CD4-positive, alpha-beta T cell treated with Interferon gamma for 1 hour (primary cell): ENCODE data around the gene SPATA16.
"Not testable (repeated sequence)": the region's sequence is repeated elsewhere in the genome, so short reads cannot be mapped to it uniquely, and the experiment has no call there.

Experiments used
- DNase-seq: peaks from one replicate; pipeline ENCODE4 v3.0.0-alpha.2; 2020

SPATA16 gene

DNA sequence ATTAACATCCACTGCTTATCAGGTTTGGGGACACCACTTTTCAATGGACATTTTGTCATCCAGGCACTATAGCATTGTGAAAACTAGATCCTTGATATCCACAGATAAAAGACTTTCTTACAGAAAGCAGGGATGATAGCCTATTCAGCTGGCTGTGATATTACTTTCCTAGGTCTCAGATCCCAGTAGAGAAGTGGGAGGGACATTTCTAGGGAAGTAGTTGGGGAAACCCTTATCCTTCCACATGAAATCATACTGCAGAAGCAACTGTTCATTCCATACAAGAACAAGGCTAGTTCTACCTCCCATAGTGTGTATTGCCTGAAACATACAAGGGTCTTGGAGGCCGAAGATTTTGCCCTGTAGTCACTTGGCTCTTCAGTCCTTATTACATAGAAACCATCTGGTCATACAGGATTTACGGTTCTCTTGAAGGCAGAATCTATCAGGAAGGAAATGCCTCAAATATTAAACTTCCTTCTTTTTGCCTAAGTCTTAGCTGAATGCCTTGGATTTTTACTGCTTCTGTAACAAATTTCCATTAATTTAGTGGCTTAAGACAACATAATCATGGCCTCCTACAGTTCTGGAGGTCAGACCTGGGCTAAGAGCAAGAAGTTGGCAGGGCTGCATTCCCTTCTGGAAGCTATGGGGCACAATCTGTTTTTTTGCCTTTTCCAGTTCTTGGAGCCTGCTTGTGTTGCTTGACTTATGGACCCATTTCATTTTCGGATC lies 271.1 kb downstream of the SPATA16 start:
- DNase-seq, result no peak

DNA sequence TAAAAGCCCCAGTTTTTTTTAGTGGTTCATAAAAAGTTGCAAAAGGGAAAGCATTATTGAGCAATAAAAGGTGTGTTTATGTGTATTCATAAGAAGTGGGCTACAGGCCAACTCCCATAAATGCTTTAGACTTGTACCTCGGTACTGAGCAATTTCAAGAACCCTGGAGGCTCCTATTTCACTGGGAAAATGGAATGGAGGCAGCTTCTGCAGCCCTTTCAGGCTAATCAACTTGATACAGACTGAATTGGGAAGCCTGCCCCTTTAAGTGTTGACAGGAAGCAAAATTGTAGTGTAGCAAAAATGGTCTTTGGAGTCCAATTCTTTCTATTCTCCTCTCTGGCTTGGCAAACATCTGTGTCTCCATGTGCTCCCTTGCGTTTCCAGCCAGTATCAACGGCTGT lies 271.7 kb downstream of the SPATA16 start:
- DNase-seq, result no peak

DNA sequence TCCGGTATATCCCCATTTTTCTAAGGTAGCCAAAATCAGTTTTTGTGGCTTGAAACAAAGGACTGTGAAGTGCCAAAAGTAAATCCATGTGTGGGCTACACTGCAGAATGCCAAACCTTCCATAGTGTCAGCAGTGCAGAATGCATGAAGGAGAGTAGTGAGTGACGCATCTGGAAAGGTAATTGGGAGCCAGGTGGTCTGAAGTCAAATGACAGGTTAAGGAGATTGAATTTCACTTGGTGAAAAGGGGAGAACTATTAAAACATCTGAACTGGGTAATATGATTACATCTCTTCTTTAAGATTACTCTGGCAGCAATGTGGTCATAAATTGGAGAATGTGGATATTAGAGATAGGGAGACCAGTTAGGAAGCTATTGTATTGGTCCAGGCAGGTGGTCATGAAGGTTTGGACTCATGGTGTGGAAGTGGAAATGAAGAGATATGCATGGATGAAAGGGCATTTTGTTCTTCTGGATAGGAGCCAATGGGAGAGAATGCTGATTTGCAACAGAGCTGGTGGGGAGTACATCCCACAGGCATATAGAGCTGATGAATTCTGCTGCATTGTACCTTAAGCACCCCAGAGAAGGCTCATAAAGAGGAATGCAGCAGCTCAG lies 272.3 kb downstream of the SPATA16 start:
- no peak for DNase-seq

DNA sequence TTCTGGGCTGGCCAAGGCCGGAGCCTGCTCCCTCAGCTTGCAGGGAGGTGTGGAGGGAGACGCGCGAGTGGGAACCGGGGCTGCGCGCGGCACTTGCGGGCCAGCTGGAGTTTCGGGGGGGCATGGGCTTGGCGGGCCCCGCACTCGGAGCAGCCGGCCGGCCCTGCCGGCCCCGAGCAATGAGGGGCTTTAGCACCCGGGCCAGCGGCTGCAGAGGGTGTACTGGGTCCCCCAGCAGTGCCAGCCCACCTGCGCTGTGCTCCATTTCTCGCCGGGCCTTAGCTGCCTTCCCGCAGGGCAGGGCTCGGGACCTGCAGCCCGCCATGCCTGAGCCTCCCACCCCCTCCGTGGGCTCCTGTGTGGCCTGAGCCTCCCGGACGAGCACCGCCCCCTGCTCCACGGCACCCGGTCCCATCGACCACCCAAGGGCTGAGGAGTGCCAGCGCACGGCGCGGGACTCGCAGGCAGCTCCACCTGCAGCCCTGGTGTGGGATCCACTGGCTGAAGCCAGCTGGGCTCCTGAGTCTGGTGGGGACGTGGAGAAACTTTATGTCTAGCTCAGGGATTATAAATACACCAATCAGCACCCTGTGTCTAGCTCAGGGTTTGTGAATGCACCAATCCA lies 274.2 kb downstream of the SPATA16 start:
- DNase-seq, result not testable (repeated sequence)

DNA sequence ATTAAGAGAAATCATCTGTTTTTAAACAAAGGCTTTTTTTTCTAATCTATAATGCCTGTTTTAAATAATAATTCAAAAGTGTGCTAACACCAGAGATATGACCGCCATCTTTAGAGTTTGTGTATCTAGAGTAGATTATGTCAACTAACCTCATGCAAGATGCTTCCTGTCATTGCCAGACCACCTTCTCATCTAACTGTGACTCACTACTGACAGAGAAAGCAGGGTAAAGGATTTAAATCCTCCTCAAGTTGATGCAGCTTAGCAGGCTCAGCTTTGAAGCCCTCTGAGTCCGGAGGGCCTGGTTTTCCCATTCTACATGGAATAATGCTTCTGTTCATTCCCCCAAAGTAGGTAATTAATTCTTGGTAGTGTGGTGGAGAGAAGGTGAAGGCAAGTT lies 282.0 kb downstream of the SPATA16 start:
- no peak for DNase-seq

DNA sequence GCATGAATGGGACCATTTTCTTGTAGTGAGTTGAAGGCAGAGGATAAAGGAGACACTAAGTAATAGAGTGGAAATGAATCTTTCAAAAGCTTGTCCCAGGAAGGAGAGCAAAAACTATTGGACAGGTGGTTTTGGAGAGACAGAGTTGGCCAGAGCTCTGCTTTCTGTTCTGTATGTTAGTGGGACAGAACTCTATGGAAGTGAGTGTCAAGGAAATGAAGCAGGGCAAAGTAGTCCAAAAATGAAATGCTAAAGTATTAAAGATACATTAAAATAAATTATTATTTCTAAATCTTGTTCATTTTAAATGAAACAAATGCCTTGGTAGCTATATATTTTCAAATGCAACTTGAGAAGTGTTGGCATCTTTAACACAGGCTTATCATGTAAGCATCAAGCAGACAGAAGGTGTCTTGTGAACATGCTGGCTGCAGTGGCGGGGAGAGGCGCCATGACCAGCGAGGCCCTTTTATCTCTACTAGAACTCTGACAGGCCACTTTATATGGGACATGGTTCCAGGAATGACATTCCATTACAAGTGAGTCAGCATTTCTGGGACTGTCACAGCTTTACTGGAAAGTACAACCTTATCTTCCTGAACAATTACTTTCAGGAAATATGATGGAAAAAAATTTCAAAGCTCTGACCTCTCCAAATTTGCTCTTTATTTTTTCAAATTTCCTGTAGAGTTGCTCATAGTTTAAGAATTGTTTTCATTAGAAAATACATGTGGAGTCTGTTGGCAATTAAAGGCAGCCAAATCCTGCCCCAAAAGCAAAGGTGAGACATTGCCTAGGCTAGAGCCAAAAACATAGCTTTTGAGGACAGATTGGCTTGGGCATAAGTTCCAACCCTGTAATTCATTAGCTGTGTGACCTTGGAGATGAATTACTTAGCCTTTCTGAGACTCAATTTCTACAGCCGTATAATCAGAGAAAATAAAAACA lies 284.0 kb downstream of the SPATA16 start:
- no peak for DNase-seq

DNA sequence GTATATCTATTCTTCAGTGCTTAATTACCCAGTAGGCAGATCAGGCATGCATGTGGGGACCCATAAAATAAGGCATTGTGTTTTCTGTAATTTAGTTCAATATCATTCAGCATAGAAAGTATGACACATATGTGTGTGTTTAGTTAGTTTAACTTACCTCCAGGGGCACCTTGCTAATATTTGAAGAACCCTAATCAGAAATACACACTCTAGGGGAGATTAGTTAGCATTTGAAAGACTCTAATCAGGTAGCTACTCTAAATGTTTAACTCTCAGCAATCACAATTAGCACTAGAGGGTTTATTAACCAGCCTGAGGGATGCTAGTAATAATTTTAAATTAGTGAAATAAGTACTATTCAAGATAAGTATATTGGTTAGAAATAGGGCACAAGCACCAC lies 286.0 kb downstream of the SPATA16 start:
- no peak for DNase-seq

DNA sequence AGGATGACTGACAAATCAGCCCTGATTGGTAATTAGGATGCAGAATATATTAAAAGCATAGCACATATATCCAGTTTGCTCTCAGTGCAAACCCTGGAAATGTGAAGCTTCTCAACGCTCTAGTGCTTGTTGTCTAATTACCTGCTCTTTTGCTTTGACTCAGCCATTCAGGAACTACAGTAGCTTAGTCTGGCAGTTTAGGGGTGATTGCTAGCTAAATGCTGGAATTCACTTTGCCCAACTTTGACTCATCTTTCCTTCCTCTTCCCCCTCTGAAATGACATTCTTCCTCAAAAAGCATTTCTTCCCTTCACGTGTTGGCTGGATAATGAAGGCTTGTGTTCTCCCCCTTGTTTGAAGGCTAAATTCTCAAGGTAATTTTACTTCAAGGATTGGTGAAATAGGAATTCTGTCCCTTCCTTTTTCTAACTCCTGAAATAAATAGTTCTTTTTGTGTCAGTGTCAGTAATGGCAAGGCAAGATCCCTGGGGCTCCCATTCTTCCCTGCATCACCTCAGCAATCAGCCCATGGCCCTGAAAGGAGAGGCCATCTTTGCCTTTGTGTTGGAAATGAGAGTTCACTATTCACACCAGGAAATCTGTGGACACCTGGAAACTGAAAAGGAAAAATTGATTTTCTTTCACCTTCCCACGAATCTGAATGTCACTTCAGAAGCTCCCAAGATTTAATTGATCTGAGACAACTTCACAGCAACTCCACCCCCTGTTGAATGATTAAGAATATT lies 286.9 kb downstream of the SPATA16 start:
- no peak for DNase-seq

DNA sequence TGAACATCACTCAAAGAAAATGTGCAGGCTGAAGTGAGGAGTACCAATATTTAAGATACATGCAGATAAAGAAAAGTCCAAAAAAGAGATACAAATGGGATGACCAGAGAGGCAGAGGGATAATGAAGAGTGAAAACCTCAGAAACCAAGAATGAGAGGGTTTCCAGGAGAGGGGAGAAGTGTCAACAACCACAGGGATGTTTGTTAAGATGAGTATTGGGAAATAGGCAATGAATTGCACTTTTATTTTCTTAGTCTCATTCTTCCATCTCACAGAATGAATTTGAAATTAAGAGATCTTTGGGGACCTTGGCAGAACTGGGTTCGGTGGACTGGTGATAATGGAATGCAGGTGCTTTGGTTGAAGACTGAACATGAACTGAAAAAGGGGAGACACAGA lies 288.0 kb downstream of the SPATA16 start:
- no peak for DNase-seq

DNA sequence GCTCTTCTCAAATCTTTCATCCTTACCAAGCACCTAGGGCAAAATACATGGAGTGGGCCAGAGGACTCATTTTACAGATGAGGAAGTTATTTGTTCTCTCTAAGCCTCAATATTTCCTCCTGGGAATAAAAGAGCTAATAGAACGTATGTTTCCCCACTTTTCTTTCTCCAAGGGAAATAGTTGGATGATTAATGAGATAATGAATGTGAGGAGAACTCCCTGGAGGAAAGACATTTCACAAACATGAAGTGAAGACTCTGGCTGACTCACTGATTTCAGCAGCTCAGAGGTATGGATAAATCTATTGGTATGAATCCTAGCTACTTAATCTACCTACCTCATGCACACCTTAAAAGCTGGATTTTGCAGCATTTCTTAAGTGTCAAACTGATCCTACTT lies 292.1 kb downstream of the SPATA16 start:
- no peak for DNase-seq

DNA sequence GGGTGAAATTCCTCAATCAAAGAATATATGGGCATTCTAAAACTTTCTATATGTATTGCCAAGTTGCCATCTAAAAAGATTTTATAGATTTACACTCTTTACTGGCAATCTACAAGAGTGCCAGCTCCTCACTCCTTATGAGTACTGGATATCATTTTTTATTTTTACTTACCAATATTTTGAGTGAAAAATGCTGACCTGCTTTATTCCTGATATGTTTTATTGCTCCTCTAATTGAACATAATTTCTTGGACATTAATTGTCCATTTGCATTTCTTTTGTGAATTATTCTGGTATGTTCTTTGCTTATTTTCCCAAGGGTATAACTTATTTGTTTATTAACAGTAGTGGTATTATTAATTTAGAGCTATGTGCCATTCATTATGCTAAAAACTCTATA lies 293.7 kb downstream of the SPATA16 start:
- no peak for DNase-seq

DNA sequence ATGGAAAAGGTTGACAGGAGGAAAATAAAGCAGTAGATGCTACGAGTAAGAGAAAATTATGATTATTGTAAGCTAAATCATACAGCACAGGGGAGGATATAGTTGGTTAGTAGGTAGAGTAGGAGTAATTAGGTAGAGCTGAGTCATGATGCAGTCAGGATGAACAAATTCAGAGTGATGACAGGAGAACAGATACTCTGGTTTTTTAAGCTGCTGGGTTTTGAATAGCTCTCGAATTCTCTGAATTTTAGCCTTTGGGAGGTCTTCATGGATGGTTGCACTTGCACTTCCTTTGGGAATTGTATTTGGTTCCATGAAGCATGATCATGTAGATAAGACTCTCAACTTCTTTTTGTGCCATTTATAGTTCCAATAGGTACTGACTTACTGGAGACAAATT lies 294.3 kb downstream of the SPATA16 start:
- DNase-seq, result no peak

DNA sequence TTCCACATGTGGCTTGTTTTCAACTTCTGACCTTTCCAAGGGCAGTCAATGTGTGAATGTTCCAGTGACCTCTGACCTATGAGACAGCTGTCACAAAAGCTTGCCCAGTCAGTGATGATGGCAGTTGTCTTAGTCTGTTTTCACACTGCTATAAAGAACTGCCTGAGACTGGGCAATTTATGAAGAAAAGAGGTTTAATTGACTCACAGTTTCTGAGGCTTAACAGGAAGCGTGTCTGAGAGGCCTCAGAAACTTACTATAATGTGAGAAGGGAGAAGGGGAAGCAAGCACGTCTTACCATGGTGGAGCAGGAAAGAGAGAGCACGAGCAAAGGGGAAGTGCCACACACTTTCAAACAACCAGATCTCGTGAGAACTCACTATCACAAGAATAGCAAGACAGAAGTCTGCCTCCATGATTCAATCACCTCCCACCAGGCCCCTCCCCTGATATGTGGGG lies 294.9 kb downstream of the SPATA16 start:
- DNase-seq, result no peak

DNA sequence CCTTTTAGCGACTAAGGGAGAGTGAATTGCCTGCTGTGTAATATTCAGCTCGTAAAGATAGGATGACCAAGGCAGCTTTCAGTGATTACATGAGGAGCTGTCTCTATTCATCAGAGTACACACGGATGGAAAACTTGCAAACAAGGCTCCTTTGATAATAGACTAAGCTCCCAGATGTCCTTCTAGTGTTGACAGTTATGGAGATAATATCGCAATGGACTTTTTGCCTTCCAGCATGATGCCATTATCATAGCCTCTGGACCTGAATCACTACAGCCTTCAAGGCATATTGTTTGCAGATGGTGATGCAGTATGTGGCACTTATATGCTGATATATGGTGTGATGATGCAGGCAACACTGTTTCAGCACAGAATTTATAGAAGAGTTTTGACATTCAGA lies 296.6 kb downstream of the SPATA16 start:
- no peak for DNase-seq

DNA sequence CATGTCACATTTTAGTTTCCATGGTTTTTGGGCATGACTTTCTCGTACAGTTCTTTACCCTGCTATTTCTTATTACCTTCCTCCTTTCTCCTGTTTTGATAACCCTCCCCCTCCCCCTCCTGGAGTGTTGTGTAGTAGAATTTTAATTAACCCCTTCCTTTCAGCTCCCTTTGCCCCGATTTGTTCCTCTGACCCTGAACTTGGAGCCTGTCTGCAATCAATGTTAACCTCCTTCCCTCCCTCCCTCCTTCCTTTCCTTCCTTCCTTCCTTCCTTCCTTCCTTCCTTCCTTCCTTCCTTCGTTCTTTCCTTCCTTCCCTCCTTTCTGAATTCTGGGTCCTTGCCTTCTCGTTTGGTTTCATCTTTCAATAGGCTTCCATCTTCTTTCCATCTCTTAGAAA lies 300.1 kb downstream of the SPATA16 start:
- no peak for DNase-seq

DNA sequence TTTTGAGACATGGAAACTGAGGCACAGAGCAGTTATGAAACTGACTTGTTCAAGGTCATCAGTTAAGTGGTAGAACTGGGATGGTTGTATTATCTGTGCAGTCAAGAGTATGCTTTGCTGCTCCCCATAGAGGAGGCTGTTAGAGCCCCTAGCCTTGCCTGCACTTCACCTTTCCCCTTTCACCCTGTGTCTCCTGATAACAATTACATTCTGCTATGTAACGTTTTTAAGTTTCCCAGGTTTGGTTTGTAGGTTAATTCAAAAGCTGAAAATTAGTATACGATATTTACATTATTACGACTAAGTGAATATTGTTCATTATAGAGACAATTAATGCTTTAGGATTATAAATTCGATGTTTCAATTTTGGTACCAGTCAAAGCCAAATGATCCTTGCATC lies 300.6 kb downstream of the SPATA16 start:
- DNase-seq, result no peak

DNA sequence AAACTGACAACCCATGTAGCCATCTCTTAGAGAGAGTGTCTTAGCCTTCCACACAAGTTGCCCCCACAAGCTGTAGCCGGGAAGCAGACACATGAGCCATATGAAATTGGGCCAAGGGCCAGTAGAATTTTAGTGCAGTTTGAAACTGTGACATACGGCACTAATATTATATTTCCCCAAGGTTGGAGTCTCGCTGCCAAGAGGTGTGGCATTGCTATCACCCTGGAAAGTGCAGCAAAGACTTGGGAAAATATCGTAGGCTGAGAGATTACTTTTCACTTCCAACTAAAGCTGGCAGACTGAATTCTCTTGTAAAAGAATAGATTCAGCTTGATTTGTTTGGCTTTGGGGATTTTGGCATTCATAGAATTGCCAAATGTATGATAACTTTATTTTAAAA lies 301.4 kb downstream of the SPATA16 start:
- DNase-seq, result no peak
